Measurements from ENCODE around the gene USP35.

USP35 gene

GRCh38 chr11:78188286-78189173 is at the start of gene USP35, which contains the start of gene KCTD21:
USP35 (plus strand) TSS chr11:78188919; CDS start chr11:78196246, 7,327 bp downstream.
KCTD21 (minus strand) TSS chr11:78188626; CDS start chr11:78174554, 14,072 bp downstream.
- DNase-seq (ENCODE audit: low spot score): peak; percentile 99

DNA sequence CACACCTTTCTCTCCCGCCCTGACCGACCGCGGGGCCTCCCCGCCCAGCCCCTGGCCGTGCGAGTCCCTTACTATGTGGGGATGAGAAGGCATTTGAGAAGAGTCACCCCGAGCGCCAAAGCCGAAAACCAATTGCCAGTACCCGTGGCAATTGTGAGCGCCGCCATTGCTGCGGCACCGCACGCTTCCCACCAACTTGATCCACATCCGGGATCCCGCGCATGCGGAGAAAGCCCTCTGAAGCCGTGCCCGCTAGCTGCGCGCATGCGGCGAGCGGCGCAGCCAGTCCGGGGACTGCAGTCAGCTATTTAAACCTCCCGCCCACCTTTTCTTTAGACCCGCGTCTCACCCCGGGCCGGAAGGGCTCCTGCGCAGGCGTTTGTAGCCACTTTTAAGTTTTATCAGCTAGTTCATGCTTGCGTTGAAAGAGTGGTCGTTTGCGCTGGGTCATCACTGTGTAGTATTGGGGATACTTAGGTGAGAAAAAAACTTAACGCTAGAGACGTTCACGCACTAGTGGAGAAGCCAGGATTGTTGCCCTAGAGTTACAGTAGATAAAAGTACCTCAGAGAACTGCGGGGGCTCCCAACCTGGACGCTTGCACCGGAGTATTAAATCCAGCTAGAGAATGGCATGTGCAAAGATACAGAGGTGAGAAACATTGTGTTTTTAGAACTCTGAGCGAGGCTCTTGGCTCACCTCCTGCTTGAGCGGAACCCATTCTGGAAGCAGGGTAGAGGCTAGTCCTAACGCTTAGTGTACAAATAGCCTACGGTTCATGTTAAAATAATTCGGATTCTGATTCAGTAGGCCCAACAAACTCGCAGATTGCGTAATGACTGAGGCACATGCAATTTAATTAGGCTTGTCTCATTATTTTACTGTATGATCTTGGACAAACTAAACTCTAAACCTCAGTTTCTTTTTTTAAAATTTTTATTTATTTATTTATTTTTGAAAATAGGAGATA is 49.0 kb upstream of the USP35 start, which contains the start of gene ALG8:
ALG8 (minus strand) TSS at position 205 of the 970 bp plus-strand sequence; CDS start at position 167, 38 bp downstream.
- DNase-seq (ENCODE audit: low spot score): peak; percentile 100

- no peak for DNase-seq (ENCODE audit: low spot score)
Measured at GRCh38 chr11:78140392-78141077, 48.2 kb upstream of the USP35 start.

DNA sequence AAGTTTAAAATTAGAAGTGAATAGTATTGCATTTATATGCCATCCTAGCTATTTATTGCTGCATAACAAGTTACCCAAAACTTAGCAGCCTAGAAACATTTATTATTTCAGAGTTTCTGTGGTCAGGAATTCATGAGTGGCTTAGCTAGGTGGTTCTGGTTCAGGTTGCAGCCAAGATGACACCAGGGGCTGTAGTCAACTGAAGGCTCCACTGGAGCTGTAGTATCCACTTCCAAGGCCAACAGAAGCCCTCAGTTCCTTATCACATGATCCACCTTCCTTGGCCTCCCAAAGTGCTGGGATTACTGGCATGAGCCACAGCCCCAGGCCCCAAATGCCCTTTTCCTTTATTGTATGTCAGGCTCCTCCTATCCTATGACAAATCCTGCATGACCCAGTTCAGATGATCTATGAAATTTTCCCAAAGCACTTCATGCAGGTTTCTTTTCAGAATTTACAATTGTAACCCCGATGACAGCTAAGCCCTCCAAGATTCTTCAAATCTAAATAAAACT is 43.2 kb upstream of the USP35 start:
- no peak for DNase-seq (ENCODE audit: low spot score)

- no peak for DNase-seq (ENCODE audit: low spot score)
Measured at GRCh38 chr11:78147807-78148206, 40.9 kb upstream of the USP35 start.

DNA sequence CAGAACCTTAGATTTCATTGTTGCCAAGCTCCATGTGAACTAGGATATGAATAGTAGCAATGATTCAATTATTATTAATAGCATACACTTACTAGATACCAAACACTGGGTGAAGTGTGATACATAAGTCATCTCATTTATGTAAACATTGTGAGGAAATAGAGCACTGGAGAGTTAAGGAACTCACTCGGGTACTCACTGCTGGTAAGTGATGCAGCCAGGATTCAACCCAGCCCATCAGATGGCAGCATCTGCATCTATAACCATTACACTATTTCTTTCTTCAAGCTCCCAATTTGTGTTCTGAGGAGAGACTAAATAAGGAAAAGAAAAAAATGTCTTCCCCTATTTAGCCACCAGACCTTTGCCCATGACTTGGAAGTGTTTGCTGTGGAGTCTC is 39.1 kb upstream of the USP35 start:
- peak; percentile 76 for DNase-seq (ENCODE audit: low spot score)

- DNase-seq (ENCODE audit: low spot score): no peak
Measured at GRCh38 chr11:78150346-78150745, 38.4 kb upstream of the USP35 start.

DNA sequence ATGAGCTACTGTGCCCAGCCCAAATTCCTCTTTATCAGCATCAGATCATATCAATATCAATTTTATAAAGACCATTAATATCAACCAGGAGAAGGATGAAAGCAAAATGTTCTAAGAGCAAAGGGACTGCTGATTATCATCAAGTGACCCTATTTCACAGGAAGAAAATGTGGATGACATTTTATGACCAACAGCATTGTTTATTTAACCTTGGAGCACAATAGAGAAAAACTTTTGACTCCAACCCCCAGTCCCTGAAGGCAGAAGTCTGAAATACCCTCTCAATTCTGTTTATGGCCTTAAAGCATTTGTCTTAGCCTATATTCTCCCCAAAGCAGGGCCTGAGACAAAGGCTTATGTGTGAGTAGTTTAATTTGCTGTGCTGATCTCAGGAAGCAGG is 38.0 kb upstream of the USP35 start:
- no peak for DNase-seq (ENCODE audit: low spot score)

- no peak for DNase-seq (ENCODE audit: low spot score)
Measured at GRCh38 chr11:78151804-78152203, 36.9 kb upstream of the USP35 start.

DNA sequence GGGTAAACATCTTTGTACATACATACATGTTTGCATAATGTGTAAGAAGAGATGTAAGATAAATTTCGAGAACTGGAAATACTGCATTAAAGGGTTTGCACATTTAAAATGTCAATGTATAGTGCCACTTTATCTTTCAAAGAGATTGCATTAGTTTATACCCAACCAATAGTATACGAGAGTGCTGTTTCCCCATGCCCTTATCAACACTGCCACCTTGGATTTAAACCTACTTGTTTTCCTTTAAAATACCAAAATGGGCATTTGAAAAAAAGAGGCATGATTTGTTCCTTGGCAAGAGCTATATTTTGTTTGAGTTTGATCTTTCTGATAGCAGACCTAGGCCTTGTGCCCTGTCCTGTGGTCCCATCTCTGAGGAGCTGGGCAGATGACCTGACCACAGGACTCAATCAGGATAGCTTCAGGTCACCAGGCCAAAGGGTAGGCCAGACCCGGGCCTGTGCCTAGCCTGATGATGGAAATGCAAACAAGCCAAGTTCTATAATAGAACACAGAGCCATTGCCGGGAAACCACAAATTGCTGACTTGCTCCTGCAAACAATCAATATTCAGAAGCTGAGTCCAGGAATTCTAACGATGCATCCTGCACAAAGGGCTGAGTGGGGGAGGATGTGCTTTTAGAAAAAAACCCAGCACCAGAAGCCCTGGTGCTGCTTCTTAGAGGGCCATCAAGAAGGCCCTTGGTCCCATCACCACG is 32.4 kb upstream of the USP35 start:
- no peak for DNase-seq (ENCODE audit: low spot score)

DNA sequence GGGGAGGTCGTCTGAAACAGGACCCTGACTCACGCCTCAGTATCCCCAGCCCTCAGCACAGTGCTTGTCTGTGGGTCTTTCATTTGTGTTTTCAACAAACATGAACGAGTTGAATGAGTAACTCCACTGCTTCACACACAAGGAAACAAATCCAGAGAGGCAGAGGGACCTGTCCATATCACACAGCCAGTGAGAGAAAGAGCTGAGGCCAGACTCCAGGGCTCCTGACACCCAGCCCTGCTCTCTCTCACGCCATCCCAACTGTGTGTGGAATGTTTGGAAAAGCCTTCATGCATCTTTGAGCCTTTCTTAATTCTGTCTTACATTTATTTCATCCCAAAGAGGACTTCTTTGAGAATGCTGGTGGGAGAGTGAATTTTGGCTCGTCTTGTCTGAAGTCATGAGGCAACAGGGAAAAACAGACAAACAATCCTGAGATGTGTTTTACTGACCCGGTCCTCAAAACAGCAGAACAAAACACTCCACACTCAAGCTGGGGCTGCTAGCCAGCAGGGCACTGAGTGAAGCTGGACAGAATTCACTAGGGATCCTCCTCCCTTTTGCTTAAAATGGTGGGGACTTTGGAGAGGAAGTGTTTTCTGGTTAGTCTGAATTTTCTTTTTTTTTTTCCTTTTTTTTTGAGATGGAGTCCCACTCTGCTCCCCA is 29.6 kb upstream of the USP35 start:
- peak; percentile 51 for DNase-seq (ENCODE audit: low spot score)

DNA sequence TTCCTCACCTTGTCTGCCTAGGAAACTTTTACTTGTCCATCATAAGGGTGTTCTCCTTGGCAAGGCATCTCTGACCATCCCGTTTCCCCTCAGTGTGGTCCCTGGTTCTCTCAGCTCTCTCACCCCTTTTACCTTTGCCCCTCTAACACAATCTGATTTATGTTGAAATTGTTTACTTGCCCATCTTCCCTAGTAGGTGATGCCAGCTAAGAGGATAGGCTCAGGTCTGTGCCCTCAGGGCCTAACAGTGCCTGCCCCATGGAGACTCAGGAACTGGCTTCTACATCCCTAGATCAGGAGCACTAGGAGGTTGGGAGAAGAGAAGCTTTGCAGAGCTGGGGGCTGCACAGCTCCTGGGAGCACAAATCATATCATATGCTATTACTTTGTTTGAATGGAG is 28.2 kb upstream of the USP35 start:
- no peak for DNase-seq (ENCODE audit: low spot score)

- DNase-seq (ENCODE audit: low spot score): no peak
Measured at GRCh38 chr11:78161346-78161745, 27.4 kb upstream of the USP35 start.

DNA sequence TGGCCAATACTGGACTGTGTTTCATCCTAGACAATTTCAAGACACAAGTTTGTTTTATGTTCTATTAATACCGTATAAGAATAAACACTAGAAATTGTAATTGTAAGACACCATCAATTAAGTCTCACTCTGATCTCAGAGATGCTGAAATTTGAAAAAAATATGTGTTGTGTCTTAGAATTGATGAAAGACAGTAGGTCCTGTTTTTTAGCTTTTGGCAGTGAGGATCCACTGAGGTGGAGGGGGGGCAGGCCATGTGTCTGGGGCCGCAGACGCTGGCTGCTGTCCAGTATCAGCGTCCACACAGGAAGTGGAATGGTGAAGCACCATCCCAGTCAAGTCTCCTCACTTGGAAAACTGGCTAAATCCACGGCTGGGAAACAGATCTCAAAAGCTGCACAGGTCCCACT is 26.8 kb upstream of the USP35 start:
- DNase-seq (ENCODE audit: low spot score): no peak

GRCh38 chr11:78163828-78164227 is 24.9 kb upstream of the USP35 start:
- DNase-seq (ENCODE audit: low spot score): no peak

GRCh38 chr11:78164471-78164870 is 24.2 kb upstream of the USP35 start:
- DNase-seq (ENCODE audit: low spot score): no peak

GRCh38 chr11:78166855-78167469 is 21.8 kb upstream of the USP35 start:
- no peak for DNase-seq (ENCODE audit: low spot score)

DNA sequence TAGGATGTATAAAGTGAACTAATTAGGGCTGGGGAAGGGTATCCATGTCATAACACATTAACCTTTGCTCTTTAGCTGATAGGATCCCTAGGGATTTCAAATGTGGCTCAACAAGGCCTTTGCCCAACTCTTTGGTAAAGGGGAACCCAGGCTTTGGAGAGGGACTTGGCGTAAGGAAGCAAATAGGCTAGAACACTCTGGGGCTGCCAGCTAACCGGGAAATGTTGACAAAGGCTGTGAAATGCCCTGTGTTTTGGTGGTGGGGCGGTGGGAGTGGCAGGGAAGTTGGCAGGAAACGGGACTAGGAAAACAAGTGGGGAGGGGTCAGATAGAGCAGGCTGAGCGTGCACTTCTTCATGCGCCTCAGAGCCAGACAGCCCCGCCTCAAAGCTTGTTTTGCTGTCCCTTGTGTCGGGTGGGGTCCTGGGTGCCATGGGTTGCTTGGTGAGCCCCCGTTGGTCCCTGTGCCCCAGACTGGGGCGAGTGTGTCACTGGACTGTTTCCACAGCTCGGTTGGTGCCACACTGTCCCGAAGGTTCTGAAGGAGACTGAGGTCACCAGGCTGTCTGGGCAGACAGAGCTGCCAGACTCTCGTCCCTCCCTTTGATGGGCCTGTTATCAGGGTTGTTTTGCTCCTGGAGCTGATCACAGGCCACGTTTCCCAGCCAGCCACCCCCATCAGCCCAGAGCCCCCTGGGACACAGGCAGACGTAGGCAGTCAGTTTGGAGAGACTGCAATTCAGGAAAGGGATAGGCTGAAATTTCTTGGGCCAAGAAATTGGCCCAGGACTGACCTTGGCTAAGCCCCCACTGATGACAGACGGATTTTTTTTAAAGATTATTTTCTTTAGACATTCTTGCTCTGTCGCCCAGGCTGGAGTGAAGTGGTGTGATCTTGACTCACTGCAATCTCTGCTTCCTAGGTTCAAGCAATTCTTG is 19.9 kb upstream of the USP35 start:
- peak; percentile 94 for DNase-seq (ENCODE audit: low spot score)

DNA sequence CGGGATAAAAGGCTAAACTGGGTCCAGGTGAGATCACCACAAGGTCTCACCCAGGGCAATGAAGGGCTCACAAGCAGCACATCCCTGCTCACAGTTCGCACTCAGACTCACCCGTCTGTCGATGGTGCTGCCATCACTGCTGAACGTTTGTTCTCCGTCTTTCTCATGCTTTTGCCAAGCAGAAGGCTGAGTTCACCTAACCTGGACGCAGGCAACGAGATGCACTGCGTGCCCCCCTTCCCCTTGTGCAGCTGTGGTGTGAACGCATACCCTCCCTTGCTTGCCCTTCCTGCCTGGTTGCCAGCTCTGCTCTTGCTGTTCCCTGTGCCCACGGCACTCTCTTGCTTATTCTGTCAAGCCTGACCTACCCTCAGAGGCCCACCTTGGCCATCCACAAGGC is 18.3 kb upstream of the USP35 start:
- DNase-seq (ENCODE audit: low spot score): no peak

Data from AG20443 (cell line).